ENCODE data around the gene HLCS.

HLCS gene

DNA sequence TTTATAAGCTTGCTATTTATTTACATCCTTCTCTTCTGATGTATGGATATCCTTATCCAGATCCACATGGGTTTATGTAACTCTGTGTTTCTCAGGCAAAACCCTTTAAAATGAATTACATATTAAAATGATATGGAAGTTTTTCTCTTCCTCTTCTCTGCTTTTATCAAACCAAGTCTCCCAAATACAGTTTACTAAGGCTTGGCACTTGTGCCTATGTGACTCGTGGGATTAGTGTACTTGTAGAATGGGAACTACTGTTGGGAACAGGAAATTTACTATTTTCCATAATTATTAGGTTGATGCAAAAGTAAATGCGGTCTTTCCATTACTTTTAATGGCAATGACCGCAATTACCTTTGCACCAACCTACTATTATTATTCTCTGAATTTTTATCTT lies 252.7 kb downstream of the HLCS start:
- DNase-seq: no peak

GRCh38 chr21:36710729-36711048 lies 255.8 kb downstream of the HLCS start:
- DNase-seq: no peak

- DNase-seq: no peak
Observed at GRCh38 chr21:36709868-36710728, 256.4 kb downstream of the HLCS start.

DNA sequence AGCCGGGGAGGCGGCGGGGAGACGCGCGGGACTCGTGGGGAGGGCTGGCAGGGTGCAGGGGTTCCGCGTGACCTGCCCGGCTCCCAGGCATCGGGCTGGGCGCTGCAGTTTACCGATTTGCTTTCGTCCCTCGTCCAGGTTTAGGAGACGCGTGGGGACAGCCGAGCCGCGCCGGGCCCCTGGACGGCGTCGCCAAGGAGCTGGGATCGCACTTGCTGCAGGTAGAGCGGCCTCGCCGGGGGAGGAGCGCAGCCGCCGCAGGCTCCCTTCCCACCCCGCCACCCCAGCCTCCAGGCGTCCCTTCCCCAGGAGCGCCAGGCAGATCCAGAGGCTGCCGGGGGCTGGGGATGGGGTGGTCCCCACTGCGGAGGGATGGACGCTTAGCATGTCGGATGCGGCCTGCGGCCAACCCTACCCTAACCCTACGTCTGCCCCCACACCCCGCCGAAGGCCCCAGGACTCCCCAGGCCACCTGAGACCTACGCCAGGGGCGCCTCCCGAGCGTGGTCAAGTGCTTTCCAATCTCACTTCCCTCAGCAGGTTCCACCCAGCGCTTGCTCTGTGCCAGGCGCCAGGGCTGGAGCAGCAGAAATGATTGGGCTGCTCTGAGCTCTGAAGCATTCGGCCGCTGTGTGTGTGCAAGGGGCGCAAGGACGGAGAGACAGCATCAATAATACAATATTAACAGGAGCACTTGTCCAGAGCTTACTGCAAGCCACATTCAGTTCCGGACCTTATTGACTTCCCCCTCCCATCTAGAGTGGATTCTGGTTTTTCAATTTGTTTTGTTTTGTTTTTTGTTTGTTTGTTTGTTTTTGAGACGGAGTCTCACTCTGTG lies 257.2 kb downstream of the HLCS start:
- DNase-seq: no peak

DNA sequence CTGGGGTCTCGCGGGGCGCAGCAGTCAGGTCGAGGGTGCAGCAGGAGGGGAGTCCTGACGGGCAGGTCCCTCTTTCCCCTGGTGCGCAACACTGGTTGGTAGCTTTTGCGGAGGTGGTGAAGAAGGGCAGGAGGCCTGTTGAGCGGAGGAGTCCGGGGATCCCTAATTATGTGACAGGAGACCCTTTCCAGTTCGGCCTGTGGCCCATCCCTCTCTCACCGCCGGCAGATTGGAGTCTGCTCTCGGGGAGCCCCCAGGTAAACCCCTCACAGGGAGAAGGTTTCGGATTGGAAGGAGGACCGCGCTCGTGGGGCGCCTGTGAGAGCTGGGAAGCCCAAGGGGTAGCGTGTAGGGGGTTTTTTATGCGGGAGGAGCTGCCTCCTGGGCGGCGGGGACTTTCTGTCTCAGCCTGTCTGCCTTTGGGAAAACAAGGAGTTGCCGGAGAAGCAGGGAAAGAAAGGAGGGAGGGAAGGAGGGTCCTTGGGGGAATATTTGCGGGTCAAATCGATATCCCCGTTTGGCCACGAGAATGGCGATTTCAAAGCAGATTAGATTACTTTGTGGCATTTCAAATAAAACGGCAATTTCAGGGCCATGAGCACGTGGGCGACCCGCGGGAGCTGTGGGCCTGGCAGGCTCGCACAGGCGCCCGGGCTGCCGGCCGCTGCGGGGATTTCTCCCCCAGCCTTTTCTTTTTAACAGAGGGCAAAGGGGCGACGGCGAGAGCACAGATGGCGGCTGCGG lies 258.0 kb downstream of the HLCS start:
- DNase-seq: no peak

GRCh38 chr21:36707763-36708285 lies 258.6 kb downstream of the HLCS start:
- DNase-seq: no peak

DNA sequence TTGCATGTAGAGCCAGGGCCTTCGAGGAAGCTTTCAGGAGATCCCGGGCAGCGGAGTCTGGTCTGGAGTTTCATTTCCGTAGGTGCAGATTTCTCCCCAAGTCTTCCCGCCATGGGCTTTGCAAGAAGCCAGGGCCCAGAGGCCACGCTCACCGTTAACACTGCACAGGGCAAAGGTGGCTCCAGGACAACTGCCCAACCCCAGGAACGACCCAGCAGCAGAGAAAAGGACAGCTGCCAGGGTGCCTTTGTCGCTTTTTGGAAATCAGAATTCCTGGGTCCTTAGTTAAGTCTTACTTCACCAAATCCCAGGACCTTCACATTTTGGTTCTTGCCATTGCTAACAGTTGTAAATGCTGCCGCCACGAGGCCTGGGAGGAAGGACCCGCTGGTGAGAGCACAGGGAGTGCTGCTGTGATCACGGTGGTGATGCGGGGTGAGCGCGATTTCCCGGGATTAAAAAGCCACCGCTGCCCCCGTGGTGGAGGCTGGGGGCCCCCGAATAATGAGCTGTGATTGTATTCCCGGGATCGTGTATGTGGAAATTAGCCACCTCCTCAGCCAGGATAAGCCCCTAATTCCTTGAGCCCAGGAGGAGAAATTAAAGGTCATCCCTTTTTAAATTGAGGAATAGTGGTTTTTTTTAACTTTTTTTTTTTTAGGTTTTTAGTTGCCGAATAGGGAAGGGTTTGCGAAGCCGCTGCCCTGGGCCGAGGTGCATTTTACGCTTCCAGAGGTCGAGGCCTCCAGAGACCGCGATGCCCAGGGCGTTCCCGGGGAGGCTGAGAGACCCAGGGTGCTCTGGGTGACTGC lies 259.3 kb downstream of the HLCS start:
- no peak for DNase-seq

DNA sequence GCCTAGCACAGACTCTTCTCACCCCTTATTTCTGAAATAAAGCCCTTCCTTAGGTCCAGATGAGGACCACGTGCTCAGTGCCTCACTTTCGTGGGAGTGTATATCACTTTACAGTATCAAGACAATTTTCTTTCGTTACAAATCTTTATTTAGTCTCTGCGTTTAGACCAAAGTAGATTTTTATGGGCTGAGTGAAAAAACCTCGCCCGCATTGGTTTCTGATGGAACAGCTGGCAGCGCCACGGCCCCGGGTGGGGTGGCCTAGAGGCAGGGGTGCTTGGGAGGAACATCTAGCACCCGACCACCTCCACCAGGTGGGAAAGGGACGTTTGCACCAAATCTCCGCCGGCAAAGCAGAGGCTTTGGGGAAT lies 260.0 kb downstream of the HLCS start:
- no peak for DNase-seq

- no peak for DNase-seq
Observed at GRCh38 chr21:36705679-36706481, 260.6 kb downstream of the HLCS start.

GRCh38 chr21:36704958-36705678 lies 261.4 kb downstream of the HLCS start:
- no peak for DNase-seq

GRCh38 chr21:36704281-36704957 lies 262.1 kb downstream of the HLCS start:
- no peak for DNase-seq

GRCh38 chr21:36703626-36704280 lies 262.7 kb downstream of the HLCS start:
- no peak for DNase-seq

DNA sequence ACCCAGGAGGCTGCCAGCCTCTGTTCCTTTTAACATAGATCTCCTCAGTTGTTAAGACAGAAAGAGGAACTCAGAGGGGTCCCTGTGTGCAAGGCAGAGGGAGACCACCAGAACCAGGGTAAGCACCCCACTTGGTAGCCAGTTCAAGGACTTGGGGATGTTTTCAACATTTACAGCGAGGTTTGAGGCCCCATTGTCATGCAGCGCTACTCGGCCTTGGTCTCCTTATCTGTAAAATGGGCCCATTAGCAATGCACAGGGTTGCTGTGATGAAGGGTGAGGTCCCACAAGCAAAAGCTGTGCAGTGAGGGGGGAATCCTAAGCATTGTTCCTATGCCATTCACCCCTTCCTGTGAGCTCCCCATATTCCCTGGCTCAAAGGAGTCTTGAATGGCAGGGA lies 263.3 kb downstream of the HLCS start:
- DNase-seq: no peak

GRCh38 chr21:36702622-36702968 lies 263.9 kb downstream of the HLCS start:
- DNase-seq: no peak

DNA sequence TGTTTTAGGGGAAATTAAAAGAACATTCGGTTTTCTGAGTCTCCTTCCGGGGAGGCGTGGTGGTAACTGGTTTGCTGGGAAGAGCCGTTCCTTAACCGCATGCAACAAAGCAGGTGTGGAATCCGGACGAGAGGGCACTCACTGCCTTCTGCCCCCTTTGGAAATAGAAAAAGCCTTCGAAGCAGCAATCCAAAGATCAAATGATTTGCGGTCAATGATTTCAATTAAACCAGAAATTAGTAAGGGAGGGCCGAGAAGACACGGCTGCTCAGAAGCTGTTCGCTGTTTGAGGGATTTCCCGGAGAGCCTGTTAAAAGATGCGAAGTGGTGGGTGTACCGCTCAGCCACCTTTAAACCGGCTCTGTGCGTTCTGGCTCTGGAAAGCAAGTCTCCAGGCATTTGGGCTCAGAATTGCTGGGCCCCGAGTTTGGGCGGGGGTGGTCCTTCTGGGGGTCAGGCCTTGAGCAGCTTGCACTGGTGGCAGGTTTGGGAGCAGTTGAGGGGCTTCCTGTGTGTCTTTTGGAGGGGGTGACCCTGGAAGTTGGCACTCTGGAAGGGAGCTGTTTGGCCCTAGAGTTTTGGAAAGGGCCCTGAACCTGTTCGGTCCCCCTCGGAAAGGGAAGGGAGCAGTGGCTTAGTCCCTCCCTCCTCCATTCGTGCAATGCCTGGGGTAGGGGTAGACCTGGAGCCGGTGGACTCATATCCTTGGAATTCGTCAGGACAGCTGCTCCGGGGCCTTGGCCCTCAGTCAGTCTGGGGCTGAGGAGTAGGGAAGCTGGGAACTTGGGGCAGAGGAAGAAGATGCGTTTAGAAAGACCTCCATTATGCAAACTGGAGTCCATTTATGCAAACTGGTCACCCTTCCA lies 264.5 kb downstream of the HLCS start:
- DNase-seq: no peak

- DNase-seq: no peak
Observed at GRCh38 chr21:36700971-36701755, 265.3 kb downstream of the HLCS start.
